ENCODE measurements around the gene NOS3.

DNA sequence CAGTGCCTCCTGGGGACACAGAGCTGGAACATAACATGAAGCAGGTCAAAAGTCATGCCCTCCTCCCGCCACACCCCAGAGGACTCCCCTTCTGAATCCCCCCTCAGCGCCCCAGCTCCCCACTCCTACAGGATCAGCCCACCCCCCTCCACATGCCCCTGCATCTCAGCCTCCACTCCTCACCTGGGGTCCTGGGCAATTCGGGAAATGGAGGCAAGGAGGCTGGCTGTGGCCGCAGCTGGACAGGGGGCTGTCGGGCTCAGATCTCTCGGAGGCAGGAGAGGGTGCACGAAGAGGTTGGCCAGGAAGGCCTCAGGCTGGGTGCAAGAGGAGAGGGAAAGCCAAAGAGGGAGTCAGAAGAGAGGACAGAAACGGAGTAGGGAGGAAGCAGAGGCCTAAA, 25.7 kb downstream of the NOS3 start:
- TF ChIP-seq POLR2AphosphoS5 (IDR thresholded peaks at IDR 0.05; ENCODE audit: low read depth, low read length), result no peak
- TF ChIP-seq, protein P1, sequence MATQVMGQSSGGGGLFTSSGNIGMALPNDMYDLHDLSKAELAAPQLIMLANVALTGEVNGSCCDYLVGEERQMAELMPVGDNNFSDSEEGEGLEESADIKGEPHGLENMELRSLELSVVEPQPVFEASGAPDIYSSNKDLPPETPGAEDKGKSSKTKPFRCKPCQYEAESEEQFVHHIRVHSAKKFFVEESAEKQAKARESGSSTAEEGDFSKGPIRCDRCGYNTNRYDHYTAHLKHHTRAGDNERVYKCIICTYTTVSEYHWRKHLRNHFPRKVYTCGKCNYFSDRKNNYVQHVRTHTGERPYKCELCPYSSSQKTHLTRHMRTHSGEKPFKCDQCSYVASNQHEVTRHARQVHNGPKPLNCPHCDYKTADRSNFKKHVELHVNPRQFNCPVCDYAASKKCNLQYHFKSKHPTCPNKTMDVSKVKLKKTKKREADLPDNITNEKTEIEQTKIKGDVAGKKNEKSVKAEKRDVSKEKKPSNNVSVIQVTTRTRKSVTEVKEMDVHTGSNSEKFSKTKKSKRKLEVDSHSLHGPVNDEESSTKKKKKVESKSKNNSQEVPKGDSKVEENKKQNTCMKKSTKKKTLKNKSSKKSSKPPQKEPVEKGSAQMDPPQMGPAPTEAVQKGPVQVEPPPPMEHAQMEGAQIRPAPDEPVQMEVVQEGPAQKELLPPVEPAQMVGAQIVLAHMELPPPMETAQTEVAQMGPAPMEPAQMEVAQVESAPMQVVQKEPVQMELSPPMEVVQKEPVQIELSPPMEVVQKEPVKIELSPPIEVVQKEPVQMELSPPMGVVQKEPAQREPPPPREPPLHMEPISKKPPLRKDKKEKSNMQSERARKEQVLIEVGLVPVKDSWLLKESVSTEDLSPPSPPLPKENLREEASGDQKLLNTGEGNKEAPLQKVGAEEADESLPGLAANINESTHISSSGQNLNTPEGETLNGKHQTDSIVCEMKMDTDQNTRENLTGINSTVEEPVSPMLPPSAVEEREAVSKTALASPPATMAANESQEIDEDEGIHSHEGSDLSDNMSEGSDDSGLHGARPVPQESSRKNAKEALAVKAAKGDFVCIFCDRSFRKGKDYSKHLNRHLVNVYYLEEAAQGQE (IDR thresholded peaks at IDR 0.05; ENCODE audit: insufficient read depth in 1 of 2, low read depth in 2 of 2, low read length in 2 of 2), result no peak

Data from PFSK-1 (cell line).